GM20000 (cell line): ENCODE results near the gene LRBA.
"Not testable (repeated sequence)": the region's sequence is repeated elsewhere in the genome, so short reads cannot be mapped to it uniquely, and the experiment has no call there.

Experiments used
- DNase-seq: peaks from one replicate; pipeline ENCODE4 v3.0.0; 2012; ENCODE audit warnings: low spot score
- CTCF ChIP-seq: IDR thresholded peaks from 2 replicates; pipeline ENCODE4 v1.5.1; 2012; ENCODE audit warnings: mild to moderate bottlenecking, control low read depth; ENCODE audit errors: extremely low read depth, missing control alignments

The LRBA gene

DNA sequence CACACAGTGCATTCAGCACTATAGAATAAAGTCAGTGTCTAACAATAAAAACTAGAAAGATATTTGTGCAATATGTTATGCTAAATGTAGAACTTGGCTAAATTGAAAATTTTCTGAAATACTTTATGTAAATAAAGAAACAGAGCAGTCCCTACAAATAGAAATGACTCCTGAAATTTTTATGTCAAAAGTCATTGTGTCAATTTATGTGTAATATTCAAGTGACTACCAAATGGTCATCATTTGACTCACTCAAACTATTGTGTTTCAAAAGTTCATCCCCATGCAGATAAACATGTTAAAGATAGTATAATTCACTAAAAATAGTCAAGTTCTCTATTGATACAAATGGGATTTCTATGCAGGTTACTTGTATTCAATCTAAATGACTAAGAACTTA, 17.9 kb downstream of the LRBA start:
- no peak for TF ChIP-seq CTCF
- DNase-seq, result no peak

GRCh38 chr4:150994721-150995120, 20.4 kb downstream of the LRBA start:
- no peak for TF ChIP-seq CTCF
- no peak for DNase-seq

DNA sequence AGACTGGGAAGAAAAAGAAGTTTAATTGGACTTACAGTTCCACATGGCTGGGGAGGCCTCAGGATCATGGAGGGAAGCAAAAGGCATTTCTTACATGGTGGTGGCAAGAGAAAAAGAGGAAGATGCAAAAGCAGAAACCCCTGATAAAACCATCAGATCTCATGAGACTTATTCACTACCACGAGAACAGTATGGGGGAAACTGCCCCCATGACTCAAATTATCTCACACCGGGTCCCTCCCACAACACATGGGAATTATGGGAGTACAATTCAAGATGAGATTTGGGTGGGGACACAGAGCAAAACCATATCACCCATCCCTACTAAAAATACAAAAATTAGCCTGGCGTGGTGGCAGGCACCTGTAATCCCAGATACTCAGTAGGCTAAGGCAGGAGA, 21.5 kb downstream of the LRBA start:
- DNase-seq, result not testable (repeated sequence)

DNA sequence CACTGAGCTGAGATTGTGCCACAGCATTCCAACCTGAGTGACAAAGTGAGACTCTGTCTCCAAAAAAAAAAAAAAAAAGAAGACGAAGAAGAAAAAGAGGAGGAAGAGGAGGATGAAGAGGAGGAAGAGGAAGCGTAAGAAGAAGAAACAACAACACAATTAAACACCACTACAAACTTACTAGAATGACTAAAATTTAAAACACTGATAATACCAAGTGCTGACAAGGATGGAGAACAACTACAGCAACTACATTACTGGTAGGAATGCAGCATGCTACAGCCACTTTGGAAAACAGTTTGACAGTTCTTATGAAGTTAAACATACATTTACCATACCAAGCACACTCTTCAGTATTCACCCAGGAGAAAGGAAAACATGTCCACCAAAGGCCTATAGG, 24.1 kb downstream of the LRBA start:
- TF ChIP-seq CTCF, result no peak
- DNase-seq, result no peak

DNA sequence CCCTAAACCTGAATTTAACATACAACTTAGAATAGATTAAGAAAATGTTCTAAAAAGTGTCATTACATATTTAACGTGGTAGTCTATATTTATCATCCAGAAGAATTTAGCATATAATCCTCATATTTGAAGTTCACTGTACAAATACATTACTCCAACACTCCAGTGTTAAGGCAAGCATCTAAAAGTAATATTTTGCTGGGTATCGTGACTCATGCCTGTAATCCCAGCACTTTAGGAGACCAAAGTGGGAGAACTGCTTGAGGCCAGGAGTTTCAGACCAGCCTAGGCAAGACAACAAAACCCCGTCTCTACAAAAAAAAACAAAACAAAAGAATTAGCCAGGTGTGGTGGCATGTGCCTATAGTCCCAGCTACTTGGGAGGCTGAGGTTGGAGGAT, 24.8 kb downstream of the LRBA start:
- TF ChIP-seq CTCF, result no peak
- no peak for DNase-seq

DNA sequence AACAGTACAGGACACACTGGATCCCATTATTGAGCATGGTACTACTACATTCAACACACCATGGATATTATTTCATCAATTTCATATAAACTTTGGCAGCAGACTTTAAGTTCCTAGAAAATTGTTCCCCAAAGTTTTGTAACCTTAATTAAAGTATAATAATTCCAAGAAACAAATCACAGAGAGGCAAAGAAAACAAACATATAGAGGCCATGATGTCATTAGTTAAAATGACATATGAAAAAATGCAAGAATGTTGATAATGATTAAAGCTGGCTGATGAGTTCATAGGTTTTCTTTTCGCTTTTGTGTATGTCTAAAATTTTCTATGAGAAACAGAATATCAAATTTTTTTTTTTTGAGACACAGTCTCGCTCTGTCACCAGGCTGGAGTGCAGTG, 26.8 kb downstream of the LRBA start:
- DNase-seq, result no peak
- TF ChIP-seq CTCF, result no peak

GRCh38 chr4:150987204-150987603, 27.9 kb downstream of the LRBA start:
- TF ChIP-seq CTCF, result no peak

GRCh38 chr4:150986085-150986484, 29.0 kb downstream of the LRBA start:
- no peak for TF ChIP-seq CTCF
- no peak for DNase-seq

More at GRCh38 chr4:150987204-150987603, 27.9 kb downstream of the LRBA start:
- no peak for DNase-seq
